ENCODE measurements around the gene TMED10. TPM values are rescaled to one million over a fixed set of nuclear protein-coding genes. Genes with fewer than 3 reads are reported as not detected.

The TMED10 gene
- total and polyA plus RNA-seq, 2 donors (not counting 3 experiments of a cell fraction or from before 2014, with no cell fraction given) = 338 to 342 TPM

DNA sequence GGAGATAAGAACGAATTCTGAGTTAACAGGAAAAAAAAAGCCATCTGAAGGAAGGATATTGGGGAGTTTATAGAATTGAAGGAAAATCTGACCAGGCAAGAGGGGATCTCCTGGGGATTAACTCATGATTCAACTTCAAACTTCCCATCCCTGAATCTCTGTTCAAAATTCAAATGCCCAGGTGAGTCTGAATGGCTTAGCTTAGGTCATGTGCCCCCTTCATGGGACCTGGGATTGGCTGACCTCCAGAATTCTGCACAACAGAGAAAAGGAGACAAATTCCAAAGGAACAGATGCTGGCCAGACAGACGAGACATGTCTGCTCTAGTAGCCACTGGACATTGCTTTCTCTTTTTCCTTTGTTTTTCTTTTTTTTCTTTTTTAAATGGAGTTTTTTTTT is 26.2 kb upstream of the TMED10 start:
- ChIA-PET POLR2A (no interaction called here), CTCF (interaction anchor here (0.6 to 1.4 kb wide), 3 partner anchors 9 to 32 kb away, joined by 3 to 4 read pairs (median 3); no protein-coding TSS in a partner anchor)
- no peaks in the 10 kb centered on the region for H3K27me3 ChIP-seq (ENCODE audit: control insufficient read depth in 2 of 2, insufficient read depth in 2 of 2, low read length in 2 of 2)
- no peaks in the 10 kb centered on the region for H3K9me1 ChIP-seq (replicated peaks; ENCODE audit: control insufficient read depth, extremely low read depth, insufficient read depth, low read length)
- no peak overlapping the region for H3K27ac ChIP-seq (ENCODE audit: insufficient read depth, low read depth, low read length)
- DNase-seq (ENCODE audit: low read depth, low spot score) = no peak
- no TSS peak for BruUV-seq (replicated peaks)
- H3K36me3 ChIP-seq (ENCODE audit: control insufficient read depth in 2 of 2, extremely low read depth in 1 of 2, insufficient read depth in 2 of 2, low read length in 2 of 2) = no peaks in the 10 kb centered on the region
- no peak overlapping the region for H2AFZ ChIP-seq (ENCODE audit: low read depth, low read length)
- H3K4me1 ChIP-seq (ENCODE audit: control insufficient read depth, extremely low read depth, insufficient read depth, low read length) = peaks cover 15% of the 10 kb centered on the region
- H4K20me1 ChIP-seq (replicated peaks; ENCODE audit: control insufficient read depth, extremely low read depth, insufficient read depth, low read length) = no peaks in the 10 kb centered on the region
- H3K79me2 ChIP-seq (ENCODE audit: control insufficient read depth, insufficient read depth, low read length) = no peaks in the 10 kb centered on the region
- no peak for TF ChIP-seq EZH2 (IDR thresholded peaks at IDR 0.05; ENCODE audit: borderline replicate concordance, low read depth, low read length, severe bottlenecking)
- TF ChIP-seq GATA2 (IDR thresholded peaks at IDR 0.05; ENCODE audit: insufficient read depth, insufficient read length, low read depth, low read length) = no peak
- TF ChIP-seq JUN (IDR thresholded peaks at IDR 0.05; ENCODE audit: borderline replicate concordance, insufficient read depth, insufficient read length, low read depth) = no peak
- no peak overlapping the region for H3K9ac ChIP-seq (replicated peaks; ENCODE audit: extremely low read depth, insufficient read depth, low read length)
- intact Hi-C loops (cut with micrococcal nuclease) (no loop called here), dilution Hi-C loops (cut with MboI; ENCODE audit: extremely low pct_ligation_motif_present, low sequenced_read_pairs) (no loop called here)
- no peaks in the 10 kb centered on the region for H3K9me3 ChIP-seq (replicated peaks; ENCODE audit: control insufficient read depth, insufficient read depth, low read length)
- no peak overlapping the region for H3K4me3 ChIP-seq (replicated peaks in 1 of 3; ENCODE audit: insufficient read depth in 1 of 3, low read depth in 1 of 3, low read length in 3 of 3)
- no peak overlapping the region for H3K4me2 ChIP-seq (ENCODE audit: insufficient read depth, low read length)
- FAIRE-seq = no peak

DNA sequence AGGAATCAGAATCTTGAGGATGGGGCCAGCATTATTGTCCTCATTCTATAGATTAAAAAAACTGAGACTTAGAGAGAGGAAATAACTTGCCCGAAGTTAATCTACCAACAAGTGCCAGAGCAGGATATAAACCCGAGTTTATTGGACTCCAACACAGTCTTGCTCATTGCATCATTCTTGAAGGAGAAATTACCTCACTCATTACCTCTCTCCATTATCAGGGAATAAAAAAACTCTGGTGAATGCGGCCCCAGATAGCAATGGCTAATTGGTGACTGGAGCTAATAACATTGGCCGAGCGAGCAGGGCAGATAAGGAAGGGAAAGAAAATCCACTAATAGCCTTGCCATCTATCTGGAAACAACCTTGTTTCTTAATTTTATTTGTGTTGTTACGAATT is 24.7 kb upstream of the TMED10 start:
- Histone ChIP-seq H3K9me3 (replicated peaks; ENCODE audit: control insufficient read depth, insufficient read depth, low read length) (no peaks in the 10 kb centered on the region), H2AFZ (ENCODE audit: low read depth, low read length) (no peak overlapping the region), H3K27ac (ENCODE audit: insufficient read depth, low read depth, low read length) (no peak overlapping the region), H4K20me1 (replicated peaks; ENCODE audit: control insufficient read depth, extremely low read depth, insufficient read depth, low read length) (no peaks in the 10 kb centered on the region), H3K9ac (replicated peaks; ENCODE audit: extremely low read depth, insufficient read depth, low read length) (no peak overlapping the region), H3K36me3 (ENCODE audit: control insufficient read depth in 2 of 2, extremely low read depth in 1 of 2, insufficient read depth in 2 of 2, low read length in 2 of 2) (no peaks in the 10 kb centered on the region), H3K27me3 (ENCODE audit: control insufficient read depth in 2 of 2, insufficient read depth in 2 of 2, low read length in 2 of 2) (no peaks in the 10 kb centered on the region), H3K4me1 (ENCODE audit: control insufficient read depth, extremely low read depth, insufficient read depth, low read length) (peaks cover 17% of the 10 kb centered on the region), H3K4me2 (ENCODE audit: insufficient read depth, low read length) (no peak overlapping the region), H3K79me2 (ENCODE audit: control insufficient read depth, insufficient read depth, low read length) (no peaks in the 10 kb centered on the region), H3K9me1 (replicated peaks; ENCODE audit: control insufficient read depth, extremely low read depth, insufficient read depth, low read length) (no peaks in the 10 kb centered on the region), H3K4me3 (replicated peaks in 1 of 3; ENCODE audit: insufficient read depth in 1 of 3, low read depth in 1 of 3, low read length in 3 of 3) (no peak overlapping the region)
- FAIRE-seq (no peak), DNase-seq (ENCODE audit: low read depth, low spot score) (no peak)
- no TSS peak for BruUV-seq (replicated peaks)
- intact Hi-C loops (cut with micrococcal nuclease) (no loop called here), dilution Hi-C loops (cut with MboI; ENCODE audit: extremely low pct_ligation_motif_present, low sequenced_read_pairs) (no loop called here)
- TF ChIP-seq GATA2 (IDR thresholded peaks at IDR 0.05; ENCODE audit: insufficient read depth, insufficient read length, low read depth, low read length) (no peak), POLR2A (IDR thresholded peaks at IDR 0.05; ENCODE audit: low read depth, low read length) (no peak), POLR2AphosphoS5 (IDR thresholded peaks at IDR 0.05; ENCODE audit: insufficient read depth, low read depth, low read length) (no peak), JUN (IDR thresholded peaks at IDR 0.05; ENCODE audit: borderline replicate concordance, insufficient read depth, insufficient read length, low read depth) (no peak), EZH2 (IDR thresholded peaks at IDR 0.05; ENCODE audit: borderline replicate concordance, low read depth, low read length, severe bottlenecking) (no peak), FOS (IDR thresholded peaks at IDR 0.05; ENCODE audit: borderline replicate concordance, insufficient read depth, low read length) (no peak), MYC (IDR thresholded peaks at IDR 0.05; ENCODE audit: low read depth, low read length) (no peak)
- TF ChIP-seq, protein P1, sequence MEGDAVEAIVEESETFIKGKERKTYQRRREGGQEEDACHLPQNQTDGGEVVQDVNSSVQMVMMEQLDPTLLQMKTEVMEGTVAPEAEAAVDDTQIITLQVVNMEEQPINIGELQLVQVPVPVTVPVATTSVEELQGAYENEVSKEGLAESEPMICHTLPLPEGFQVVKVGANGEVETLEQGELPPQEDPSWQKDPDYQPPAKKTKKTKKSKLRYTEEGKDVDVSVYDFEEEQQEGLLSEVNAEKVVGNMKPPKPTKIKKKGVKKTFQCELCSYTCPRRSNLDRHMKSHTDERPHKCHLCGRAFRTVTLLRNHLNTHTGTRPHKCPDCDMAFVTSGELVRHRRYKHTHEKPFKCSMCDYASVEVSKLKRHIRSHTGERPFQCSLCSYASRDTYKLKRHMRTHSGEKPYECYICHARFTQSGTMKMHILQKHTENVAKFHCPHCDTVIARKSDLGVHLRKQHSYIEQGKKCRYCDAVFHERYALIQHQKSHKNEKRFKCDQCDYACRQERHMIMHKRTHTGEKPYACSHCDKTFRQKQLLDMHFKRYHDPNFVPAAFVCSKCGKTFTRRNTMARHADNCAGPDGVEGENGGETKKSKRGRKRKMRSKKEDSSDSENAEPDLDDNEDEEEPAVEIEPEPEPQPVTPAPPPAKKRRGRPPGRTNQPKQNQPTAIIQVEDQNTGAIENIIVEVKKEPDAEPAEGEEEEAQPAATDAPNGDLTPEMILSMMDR (IDR thresholded peaks at IDR 0.05; ENCODE audit: extremely low read depth in 1 of 2, insufficient read depth in 1 of 2, low read depth in 1 of 2, low read length in 2 of 2) = no peak
- TF ChIP-seq, protein P2, sequence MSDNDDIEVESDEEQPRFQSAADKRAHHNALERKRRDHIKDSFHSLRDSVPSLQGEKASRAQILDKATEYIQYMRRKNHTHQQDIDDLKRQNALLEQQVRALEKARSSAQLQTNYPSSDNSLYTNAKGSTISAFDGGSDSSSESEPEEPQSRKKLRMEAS (IDR thresholded peaks at IDR 0.05; ENCODE audit: insufficient read depth, insufficient read length) = no peak
- CTCF ChIA-PET = no interaction called here
- POLR2A ChIA-PET = no interaction called here
